ENCODE data around the gene MRPS30.
"Not testable (repeated sequence)": the region's sequence is repeated elsewhere in the genome, so short reads cannot be mapped to it uniquely, and the experiment has no call there.

MRPS30 gene

DNA sequence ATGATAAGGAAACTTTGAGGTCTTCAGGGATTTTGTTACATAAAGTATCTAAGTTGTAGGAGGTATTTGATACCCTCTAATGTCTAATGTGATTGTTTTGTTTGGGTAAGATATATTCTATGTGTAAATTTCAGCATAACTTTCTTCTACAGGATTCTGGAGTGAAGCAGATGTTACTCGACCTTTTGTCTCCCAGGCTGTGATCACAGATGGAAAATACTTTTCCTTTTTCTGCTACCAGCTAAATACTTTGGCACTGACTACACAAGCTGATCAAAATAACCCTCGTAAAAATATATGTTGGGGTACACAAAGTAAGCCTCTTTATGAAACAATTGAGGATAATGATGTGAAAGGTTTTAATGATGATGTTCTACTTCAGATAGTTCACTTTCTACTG lies 6.0 kb downstream of the MRPS30 start:
- no peak for DNase-seq (ENCODE audit: low read depth in 2 of 2, low spot score in 1 of 2)

DNA sequence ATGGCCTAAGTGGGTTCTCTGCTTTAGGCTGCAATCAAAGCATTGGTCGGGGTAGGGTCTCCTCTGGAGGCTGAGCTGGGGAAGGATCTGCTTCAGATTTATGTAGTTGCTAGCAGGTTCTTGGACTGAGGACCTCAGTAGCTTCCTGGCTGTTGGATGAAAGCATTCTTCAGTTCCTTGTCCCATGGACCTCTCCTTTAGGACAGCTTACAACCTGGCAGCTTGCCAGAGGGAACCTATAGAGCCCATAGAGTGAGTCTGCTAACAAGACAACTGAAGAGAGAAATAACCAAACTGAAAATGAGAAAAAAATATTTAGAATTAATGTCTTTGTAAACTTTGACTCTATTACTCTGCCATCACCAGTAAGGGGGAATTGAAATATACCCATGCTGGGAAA lies 12.4 kb downstream of the MRPS30 start:
- DNase-seq (ENCODE audit: low read depth in 2 of 2, low spot score in 1 of 2): no peak

GRCh38 chr5:44824662-44825061 lies 15.9 kb downstream of the MRPS30 start:
- DNase-seq (ENCODE audit: low read depth in 2 of 2, low spot score in 1 of 2): not testable (repeated sequence)

DNA sequence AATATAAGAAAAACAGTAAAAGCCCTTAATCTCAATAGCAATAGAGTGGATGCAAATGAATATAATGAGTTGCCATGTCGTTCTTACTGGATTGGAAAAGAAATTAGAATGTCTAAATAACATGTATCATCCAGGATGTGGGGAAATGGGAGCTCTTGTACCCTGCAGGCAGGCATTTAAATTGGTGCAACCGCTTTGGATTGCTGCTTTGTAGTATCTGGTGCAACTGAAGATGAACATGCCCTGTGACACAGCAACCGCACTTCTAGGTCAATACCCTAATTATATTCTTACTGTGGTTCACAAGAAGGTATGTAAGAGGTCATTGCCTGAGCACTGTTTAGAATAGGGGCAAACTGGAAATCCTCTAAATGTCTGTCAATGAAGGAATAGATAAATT lies 18.9 kb downstream of the MRPS30 start:
- DNase-seq (ENCODE audit: low read depth in 2 of 2, low spot score in 1 of 2): no peak

- no peak for DNase-seq (ENCODE audit: low read depth in 2 of 2, low spot score in 1 of 2)
Measured at GRCh38 chr5:44828719-44829118, 20.0 kb downstream of the MRPS30 start.

- DNase-seq (ENCODE audit: low read depth in 2 of 2, low spot score in 1 of 2): no peak
Measured at GRCh38 chr5:44830951-44831350, 22.2 kb downstream of the MRPS30 start.

DNA sequence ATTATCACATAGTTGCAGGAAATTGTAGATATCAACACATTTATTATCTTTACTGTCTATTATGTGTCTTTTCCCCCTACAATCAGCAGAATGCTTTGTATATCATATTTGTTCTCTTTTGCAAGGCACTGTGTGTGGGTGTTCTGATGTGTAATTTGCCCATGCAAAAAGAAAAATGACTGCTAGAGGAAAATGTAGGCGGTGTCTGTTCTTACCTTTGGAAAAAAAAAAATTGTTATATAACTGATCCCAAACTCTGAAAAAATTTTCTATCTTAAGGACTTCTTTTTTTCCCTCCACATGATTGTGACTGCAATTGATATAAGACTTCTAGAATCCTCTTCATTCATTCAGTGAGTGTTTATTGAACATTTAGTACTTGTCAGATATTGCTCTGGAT lies 24.5 kb downstream of the MRPS30 start:
- no peak for DNase-seq (ENCODE audit: low read depth in 2 of 2, low spot score in 1 of 2)

- no peak for DNase-seq (ENCODE audit: low read depth in 2 of 2, low spot score in 1 of 2)
Measured at GRCh38 chr5:44835693-44836092, 26.9 kb downstream of the MRPS30 start.

- no peak for DNase-seq (ENCODE audit: low read depth in 2 of 2, low spot score in 1 of 2)
Measured at GRCh38 chr5:44839018-44839681, 30.4 kb downstream of the MRPS30 start.

DNA sequence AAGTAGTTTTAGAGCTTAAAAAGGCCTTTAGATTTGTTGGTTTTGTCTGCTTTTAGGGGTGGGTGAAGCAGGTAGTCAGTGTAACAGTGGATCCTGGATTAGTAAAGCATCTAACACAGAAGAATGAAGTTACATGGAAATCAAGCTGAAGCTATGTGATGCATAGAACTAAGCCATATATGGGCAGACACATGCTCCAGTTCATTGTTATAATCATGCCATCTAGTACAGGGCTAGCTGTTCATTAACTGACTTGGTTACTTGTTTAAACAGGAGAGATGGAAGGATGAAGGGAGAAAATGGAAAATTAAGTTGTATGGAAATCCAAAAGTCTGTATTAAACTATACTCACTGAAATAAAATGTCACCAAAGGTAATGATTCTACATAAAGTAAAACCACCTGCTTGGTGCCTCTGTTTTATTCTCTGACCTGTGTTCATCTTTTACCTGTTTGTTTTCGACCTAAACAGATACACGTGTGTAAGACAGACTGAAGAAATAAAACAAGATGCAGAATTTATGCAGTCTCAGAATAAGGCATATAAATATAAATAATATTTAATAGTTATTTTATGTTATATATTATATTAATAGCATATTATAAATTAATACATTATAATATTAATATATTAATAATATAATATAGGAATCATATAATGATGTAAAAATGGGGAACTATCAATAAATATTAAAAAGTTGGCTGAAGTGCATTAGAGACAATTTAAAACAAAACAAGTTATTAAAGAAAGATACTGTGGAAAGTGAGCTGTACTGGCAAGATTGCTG lies 33.9 kb downstream of the MRPS30 start:
- no peak for DNase-seq (ENCODE audit: low read depth in 2 of 2, low spot score in 1 of 2)

DNA sequence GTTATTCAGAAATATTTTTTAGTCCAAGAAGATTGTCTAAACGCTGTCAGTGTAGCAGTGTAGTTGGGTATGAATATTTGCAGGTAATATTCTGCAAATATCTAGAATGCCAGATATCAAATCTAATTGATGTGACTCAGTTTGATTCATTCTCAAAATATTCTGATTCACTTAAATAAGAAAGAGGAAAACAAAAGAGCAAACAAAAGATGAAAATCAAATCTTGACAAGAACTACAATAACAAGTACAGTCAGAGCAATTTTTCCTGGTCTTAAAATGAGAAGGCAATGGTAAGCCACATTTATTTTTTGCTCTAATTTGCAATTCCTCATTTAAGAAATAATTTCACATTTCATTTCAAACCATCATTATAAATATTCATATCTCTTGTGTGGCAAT lies 36.0 kb downstream of the MRPS30 start:
- DNase-seq (ENCODE audit: low read depth in 2 of 2, low spot score in 1 of 2): no peak

- DNase-seq (ENCODE audit: low read depth in 2 of 2, low spot score in 1 of 2): no peak
Measured at GRCh38 chr5:44845777-44846176, 37.0 kb downstream of the MRPS30 start.

DNA sequence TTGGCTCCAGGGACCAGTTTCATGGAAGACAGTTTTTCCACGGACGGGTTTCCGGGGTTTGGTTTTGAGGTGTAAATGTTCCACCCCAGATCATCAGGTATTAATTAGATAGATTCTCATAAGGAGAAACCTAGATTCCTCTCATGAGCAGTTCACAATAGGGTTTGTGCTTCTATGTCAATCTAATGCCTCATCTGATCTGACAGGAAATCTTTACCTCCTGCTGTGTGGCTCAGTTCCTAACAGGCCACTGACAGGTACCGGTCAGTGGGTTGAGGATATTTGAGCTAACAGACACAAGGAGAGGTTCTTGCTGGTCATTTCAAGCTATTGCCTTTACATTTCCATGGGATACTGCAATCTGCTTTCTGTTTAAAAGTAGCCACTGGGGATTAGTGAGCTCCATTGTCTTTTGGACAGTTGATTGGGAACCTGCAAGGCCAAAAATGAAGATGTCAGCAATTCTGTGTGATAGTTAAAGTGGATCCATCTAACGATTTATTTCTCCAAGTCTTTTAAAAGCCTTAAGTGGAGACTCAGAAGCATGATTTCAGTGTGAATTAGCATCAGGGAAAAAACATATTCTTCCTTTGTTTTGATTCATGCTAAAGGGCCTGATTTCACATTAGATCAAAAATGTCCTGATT lies 38.6 kb downstream of the MRPS30 start:
- DNase-seq (ENCODE audit: low read depth in 2 of 2, low spot score in 1 of 2): no peak

- no peak for DNase-seq (ENCODE audit: low read depth in 2 of 2, low spot score in 1 of 2)
Measured at GRCh38 chr5:44860267-44860666, 51.5 kb downstream of the MRPS30 start.

GRCh38 chr5:44862808-44863207 lies 54.1 kb downstream of the MRPS30 start:
- DNase-seq (ENCODE audit: low read depth in 2 of 2, low spot score in 1 of 2): no peak

Measured in stimulated activated CD8-positive, alpha-beta memory T cell treated with anti-CD3 and anti-CD28 coated beads, Interleukin-4, amount 100 ng/mL, for 4 hours (primary cell).